Right hindlimb (tissue), 1 donor: ENCODE results near the gene BCL2L12.

Source experiments
- DNase-seq: peaks from one replicate; pipeline ENCODE4 v3.0.0-alpha.2; 2018

Gene BCL2L12

DNA sequence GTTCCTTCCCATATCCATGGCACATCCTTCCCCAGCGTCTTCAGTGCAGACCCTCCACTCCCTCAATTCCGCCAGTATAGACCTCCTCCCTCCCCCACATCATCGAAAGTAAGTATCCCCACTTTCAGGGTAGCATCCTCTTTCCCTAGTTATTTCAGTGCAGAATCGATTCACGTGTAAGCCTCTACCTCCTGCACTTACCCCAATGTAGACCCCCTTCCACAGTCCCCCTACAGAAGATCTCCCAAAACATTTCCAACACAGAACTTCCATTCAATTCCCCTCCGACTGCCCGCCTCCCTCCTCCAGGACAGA, 740 bp upstream of the BCL2L12 start:
- DNase-seq: no peak

DNA sequence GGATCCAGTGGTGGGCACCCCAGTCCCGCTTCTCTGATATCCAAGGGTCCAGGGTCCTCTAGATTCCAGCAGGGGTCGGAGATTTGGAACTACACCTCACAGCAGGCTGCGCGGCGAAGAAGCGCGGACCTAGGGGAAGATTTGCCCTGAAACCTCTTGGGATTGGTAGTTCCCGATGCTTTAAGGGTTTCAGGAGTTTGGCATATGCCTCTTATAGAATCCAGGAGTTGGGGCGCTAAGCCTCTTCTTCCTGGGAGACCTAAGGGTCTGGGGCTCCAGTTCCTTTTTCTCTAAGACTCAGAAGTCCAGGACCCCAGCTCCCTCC, 349 bp downstream of the BCL2L12 start:
- no peak for DNase-seq

DNA sequence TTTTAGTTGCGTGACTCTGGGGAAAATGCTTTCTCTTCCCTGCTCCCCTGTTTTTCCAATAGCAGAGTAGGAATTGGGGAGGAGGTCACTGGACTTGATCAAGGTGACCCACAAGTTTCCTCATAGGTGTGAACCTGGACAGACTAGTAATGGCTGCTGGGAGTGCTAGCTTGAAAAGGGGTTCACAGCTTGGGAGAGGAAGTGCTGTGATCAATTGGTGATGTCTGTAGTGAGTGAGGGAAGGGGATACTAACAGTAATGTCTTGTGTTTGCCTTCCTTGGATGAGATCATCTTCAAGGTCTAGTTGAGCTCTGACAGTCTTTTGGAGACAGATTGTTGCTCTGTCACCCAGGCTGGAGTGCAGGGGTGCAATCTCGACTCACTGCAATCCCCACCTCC, 1.7 kb downstream of the BCL2L12 start:
- no peak for DNase-seq

DNA sequence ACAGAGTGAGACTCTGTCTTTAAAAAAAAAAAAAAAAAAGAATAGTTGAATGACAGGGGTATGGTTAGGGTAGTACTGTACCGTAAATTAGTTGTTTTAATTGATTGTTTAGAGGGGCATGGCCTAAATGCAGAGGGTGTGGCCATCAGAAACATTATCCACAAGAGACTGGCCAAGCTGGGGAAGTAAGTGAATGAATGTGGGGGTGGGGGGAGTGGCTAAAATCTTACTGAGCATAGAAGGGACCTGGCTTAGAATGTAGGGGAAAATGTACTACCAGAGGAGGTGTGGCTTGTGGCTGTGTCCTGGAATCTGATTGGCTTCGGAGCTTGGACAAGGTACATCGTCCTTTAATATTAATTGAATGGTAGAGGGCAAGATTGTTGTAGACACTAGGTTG, 3.8 kb downstream of the BCL2L12 start:
- no peak for DNase-seq

DNA sequence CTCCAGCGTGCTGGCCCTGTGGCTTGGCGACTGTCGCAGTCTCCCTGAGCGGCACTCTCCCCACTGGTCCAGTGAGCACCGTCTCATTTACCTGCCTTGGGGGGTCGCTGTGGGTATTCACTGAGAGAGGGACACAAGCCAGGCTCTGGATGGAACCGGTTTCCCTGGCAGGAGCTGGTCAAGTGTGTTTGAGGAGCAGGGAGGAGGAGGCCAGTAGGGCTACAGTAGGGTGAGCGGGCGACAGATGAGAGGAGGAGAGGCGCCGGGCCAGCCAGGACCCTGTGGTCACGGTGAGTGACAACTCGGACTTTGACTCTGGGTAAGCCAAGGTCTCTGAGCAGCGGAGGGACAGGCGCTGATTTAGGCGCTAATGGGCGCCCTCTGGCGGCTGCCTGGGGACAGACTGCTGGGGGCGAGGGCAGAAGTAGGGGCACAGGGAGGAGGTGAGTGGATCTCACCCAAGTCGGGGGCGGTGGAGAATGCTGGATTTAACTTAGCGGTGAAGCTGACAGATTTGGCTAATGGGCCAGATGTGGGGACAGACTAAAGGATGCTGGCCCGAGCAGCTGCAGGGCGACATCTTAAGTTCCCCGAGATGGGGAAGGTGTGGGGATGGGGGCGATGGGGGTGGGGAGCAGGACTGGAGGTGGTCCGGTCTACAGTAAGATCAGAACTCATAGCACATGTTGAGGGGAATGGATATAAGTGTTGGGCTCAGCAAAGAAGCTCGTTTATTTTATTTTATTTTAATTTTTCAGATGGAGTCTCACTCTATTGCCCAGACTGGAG, 6.6 kb downstream of the BCL2L12 start:
- DNase-seq: peak; percentile 68

DNA sequence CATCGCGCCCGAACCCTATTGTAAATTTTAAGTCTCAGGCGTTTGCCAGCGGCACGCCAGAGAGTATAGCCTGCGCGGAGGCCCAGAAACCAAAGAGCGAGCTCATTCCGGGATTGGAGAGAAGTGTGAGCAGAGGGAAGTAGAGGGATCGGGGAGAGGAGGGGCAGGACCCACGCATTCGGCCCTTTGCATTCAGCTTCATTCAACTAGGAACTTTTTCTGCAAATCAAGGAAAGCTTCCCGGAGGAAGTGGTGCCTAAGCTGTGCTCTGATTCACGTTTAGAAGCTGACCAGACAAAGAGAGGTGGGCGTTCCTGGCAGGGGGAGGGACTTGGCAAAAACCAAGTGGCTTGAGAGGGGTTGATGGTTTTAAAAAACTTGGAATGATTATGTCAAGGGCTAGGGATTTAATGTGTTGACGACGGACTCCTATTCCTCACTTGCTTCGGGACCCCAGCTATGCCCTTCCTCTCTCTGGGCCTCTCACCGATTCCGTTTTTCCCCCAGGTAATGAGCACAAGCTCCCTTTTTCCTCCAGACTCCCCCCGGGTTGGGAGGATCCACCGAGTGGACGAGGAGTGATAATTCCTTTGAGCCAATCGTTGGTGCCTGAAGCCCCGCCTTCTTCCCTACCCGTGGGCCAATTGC, 10.5 kb downstream of the BCL2L12 start:
- DNase-seq: no peak

DNA sequence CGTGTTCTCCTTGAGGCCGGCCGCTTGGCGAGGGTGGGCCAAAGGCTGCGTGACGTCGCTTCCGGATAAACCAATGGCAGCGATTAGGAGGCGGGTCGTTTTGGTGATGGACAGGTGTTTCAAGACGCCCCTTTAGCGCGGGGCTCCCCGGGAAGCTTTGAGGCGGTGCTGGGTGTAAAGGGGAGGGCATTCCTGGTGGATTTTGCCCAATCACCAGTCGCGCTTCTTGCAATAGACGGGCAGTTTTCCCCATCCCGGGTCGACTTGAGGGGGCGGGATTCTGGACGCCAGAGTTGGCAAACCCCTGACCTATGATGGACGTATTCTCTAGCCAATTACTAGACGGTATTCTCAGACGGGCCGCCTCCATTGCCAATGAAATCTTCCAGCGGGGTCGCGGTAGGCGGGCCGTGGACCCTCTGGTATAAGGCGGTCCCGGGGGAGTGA, 11.1 kb downstream of the BCL2L12 start:
- peak; percentile 100 for DNase-seq

DNA sequence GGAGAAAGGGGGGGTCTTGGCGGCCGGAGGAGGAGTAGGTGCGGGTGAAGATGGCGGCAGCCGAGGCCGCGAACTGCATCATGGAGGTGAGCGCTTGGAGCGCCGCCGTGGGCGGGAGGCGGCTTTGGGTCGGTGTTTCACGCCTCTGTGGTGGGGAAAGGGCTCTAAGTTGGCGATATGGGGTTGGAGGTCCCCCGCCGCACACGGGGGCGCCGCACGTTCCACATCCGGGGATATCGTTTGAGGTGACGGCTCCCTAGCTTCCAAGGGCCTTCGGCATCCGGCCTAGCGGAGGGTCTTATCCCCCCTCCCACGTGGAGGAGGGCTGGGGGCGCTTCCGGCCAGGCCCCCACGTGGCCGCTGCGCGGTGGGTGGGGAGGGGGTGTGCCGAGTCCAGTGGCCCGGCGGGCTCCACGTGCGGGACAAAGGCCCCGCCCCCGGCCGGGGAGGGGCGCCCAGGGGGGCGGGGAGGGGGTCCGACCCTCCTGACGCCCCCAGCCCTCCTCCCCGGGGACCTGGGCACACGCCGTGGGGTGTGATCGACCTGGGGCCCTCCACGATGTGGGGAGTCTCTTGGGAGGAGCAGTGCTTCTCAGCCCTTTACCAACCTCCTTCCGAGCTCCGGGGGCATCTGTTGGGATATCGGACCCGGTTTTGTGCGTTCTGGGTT, 11.6 kb downstream of the BCL2L12 start, which contains the start of gene PRMT1:
TSS of gene PRMT1 (plus strand) at position 41 of the 670 bp plus-strand sequence. CDS start at position 51, 10 bp downstream.
- peak; percentile 82 for DNase-seq

DNA sequence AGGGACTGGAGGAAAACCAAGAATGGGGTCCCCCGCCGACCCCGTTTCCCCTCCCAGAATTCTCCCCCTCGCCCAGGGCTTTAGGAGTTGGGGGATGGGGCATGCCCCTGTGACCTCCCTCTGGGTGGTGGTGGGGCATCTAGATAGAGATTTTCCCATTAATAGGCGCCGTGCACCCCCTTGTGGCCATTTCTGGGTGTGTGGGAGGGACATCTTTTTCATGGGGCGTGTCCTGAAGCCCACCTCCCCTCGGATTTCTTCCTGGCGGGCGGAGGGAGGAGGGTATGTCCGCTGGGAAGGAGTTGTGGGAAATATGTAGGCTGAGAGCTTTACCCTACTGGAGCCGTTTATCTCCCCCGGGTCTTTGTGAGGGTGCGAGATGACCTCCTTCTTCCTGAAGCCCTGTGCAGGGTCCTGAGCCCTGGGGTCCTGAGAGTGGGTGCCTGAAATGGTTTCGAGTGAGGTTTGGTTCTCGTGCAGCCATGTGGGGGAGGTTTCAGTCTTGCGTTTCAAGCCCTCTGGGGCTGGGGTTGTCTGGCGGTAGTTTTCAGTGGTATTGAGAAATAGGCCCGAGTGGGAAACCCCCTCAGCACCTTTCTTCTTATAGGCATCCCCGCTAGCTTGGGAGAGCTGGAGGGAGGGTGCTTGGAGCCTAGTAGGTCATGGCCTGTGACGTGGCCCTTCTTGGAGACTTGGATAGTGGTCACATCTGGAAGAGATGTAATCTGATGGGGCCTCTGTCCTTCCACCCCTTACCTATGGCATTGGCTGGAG, 12.4 kb downstream of the BCL2L12 start:
- peak; percentile 87 for DNase-seq

DNA sequence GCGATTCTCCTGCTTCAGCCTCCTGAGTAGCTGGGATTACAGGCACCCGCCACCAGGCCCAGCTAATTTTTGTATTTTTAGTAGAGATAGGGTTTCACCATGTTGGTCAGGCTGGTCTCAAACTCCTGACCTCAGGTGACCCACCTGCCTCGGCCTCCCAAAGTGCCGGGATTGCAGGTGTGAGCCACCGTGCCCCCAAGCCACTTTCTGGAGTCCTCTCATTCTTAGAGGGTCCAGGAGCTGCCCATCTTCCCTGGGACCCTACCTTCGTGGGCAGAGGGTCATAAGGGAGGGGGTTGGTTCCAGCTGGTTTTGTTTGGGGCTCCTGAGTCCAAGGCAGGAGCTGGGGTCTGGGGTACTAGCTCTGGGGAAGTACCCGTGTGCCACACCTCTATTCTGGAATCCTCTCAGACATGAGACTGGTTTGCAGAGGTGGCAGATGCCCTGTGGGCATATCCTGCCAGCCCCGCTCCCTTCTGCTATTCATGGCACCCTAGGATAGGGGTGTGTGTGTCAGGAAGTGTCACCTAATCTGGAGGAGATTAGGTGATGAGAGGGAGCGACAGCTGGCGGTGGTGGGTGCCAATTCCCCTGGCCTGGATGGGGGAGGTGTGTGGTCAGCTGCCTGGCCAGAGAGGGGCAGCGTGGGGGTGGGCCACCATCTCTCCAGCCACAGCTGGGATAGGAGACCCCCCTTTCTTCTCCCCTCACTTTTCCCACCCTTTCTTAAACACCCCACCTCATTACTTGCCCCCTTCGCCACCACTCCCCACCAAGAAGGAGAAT, 13.4 kb downstream of the BCL2L12 start:
- DNase-seq: peak; percentile 47

DNA sequence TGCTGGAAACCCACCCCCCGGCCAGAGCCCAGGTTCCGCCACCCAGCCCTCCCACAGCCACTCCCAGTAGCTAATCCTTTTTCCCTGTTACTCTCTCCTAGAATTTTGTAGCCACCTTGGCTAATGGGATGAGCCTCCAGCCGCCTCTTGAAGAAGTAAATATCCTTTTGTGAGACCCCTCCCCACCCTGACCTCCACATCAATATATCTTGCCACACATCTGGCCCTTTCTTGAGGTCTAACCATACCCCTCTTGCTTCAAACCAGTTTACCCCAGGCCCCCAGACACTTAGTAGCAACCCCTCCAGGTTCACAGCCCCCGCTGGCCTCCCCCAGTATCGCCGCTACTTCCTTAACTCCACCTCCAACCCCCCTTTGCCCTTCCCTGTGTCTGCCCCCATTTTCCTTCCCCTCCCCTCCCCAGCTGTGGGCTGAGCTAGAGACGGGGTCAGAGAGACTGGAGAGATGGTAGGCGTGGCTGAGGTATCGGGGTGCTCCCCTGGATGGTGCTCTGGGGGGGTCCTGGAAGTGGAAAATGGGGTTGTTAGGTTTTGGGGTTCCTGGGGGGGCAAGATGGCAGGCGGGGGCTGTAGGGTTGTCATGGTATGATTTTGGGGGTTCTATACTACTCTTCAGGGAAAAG, 14.2 kb downstream of the BCL2L12 start:
- no peak for DNase-seq

DNA sequence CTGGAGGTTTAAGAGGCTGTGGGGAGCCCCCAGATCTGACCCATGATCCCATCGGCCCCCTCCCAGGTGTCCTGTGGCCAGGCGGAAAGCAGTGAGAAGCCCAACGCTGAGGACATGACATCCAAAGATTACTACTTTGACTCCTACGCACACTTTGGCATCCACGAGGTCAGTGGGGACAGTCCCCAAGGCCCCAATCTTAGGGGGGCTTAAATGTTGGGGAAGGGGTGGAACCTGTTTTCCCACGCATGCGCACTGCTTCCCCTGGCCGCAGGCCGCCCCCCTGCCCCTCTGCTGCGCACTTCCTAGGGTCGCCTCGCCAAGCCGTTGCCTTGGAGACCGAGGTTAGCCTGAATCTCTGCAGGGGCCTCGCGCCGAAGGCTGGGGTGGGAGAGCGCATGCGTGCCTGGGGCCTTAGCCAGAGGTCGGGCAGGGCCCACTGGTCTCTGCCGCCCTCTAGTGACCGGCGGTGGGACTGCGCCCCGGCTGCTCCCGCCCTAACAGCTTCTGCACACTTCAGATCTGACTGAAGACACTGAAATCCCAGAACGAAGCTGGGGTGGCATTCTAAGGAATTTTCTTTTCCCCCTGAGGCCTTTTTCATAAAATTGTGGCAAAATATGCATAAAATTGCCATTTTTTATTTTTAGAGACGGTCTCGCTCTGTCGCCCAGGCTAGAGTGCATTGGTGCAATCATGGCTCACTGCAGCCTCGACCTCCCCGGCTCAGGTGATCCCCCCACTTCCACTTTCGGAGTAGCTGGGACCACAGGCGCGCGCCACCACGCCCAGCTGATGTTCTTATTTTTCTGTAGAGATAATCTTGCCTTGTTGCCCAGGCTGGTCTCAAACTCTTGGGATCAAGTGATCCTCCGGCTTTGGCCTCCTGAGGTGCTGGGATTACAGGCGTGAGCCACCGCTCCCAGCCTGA, 15.0 kb downstream of the BCL2L12 start:
- peak; percentile 96 for DNase-seq

DNA sequence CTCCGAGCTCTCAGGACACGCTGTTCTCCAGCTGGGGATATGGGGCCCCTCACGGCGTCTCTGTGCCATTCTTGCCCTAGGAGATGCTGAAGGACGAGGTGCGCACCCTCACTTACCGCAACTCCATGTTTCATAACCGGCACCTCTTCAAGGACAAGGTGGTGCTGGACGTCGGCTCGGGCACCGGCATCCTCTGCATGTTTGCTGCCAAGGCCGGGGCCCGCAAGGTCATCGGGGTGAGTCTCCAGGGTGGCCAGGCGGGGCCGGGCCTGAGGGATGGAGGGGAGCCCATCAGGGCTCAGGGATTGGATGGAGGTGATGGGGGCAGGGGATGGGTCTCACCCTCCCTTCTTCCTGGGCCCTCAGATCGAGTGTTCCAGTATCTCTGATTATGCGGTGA, 16.1 kb downstream of the BCL2L12 start:
- DNase-seq: no peak

DNA sequence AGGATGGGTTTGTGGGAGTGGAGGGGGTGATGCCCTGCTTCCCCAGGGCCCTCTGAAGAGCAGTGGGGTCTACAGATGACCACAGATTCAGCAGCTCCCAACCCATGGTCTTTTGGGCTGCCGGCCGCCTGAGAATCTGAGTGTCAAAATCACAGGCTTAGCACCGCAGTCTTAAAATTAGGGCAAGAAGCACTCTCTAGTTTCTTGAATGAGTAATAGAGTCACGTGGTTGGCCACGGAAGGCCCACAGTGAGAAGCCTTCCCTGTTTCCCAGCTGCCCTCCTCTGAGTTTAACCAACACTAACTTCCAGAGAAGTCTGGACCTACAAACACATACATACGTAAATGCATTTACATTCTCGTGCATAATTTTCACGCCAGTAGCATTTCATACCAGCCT, 16.5 kb downstream of the BCL2L12 start:
- no peak for DNase-seq

DNA sequence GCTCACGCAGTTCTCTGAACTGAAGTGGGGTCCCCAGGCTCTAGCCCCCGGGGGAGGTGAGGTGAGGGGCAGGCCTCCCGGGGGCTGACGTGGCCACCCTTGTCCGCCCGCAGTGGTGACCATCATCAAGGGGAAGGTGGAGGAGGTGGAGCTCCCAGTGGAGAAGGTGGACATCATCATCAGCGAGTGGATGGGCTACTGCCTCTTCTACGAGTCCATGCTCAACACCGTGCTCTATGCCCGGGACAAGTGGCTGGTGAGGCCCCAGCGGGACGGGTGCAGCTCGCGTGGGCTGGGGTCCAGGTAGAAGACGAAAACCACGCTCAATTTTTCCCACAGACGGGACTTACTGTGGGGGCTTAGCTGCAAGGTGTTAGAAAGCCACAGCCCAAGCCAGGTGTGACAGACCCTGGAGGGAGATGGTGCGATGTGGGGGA, 18.1 kb downstream of the BCL2L12 start:
- DNase-seq: no peak

DNA sequence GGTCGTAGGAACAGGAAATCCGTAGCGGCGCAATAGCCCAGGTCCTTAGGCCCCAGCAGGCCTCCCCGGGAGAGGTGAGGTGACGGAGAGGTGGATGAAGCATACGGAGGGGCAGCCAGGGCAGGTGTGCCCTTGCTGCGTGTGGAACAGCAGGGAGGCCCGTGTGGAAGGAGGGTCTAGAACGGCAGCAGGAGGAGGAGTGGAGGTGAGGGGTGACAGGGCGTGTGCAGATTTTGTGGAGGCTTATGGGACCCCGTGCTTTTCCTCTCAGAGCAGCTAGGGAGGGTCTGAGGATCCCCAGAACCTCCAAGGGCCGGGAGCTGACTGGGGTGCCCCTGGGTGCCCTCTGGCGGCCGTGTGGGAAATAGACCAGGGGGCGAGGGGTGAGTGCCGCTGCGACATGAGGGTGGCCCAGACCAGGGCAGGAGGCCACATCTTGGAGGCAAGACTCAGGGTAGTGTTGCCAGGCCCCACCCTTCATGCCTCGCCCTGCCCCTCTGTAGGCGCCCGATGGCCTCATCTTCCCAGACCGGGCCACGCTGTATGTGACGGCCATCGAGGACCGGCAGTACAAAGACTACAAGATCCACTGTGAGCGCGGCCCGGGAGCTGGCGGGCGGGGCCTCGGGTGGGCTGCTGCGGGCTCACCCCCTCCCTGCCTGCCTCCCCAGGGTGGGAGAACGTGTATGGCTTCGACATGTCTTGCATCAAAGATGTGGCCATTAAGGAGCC, 18.7 kb downstream of the BCL2L12 start:
- no peak for DNase-seq

DNA sequence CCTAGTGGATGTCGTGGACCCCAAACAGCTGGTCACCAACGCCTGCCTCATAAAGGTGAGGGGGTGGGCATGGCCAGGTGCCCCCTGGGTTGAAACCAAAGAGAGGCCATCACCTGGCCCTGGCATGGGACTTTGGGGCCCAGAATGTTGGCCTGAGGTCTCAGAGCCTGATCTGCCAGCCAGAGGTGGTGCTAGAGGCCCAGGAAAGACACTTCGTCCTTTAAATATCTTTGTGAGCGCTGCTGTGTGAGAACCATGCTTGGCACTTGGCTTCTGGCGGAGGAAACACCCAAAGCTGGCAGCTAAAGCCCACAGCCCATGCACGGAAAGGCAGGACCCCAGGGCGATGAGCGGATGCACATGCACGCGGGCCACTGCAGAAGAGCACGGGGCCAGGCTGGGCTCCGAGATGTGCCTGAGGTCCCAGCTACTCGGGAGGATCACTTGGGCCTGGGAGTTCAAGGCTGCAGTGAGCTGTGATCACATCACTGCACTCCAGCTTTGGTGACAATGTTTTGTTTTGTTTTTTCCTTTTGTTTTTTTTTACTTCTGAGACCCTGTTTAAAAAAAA, 19.3 kb downstream of the BCL2L12 start:
- DNase-seq: no peak

DNA sequence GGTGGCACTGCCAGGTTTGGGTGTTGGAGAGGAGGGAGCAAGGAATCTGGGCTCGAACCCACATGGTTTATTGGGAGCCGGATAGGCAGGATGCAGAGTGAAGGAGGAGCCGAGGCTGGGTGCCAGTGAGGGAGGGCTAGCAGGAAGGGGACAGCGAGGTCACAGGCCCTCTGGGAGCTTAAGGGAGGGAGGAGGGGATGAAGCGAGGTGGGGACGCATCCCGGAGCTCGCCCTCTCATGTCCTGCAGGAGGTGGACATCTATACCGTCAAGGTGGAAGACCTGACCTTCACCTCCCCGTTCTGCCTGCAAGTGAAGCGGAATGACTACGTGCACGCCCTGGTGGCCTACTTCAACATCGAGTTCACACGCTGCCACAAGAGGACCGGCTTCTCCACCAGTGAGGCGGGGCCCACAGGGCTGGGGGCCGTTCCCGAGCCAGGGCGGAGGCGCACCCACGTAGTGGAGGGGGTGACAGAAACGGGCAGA, 20.2 kb downstream of the BCL2L12 start:
- no peak for DNase-seq

DNA sequence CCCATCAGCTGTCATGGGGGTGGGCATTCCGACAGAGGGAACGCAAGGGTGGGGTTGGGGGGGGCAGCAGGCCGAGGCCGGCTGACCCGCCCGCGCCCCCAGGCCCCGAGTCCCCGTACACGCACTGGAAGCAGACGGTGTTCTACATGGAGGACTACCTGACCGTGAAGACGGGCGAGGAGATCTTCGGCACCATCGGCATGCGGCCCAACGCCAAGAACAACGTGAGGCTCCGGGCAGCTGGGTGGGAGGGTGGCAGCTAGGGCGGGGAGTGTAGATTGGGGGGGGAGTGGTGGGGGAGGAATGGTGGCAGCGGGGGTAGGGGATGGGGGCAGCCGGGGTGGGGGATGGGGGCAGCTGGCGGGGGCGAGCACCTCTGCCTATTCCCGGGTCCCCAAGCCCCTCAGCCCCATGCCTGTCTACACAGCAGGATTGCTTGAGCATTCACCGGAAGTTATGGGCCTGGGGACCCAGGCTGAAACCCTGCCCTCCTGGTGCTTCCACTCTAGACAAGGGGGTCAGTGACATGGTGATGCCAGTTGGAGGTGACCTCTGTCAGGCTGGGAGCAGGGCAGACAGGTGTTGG, 20.9 kb downstream of the BCL2L12 start:
- no peak for DNase-seq
